Esophagus (tissue), 2 donors: ENCODE data around the gene BTBD19. TPM values are rescaled to one million over a fixed set of nuclear protein-coding genes. Genes with fewer than 3 reads are reported as not detected.
A peak's percentile ranks its signal among the peaks of the same experiment; 100 is the strongest.
"Not testable (repeated sequence)": the region's sequence is repeated elsewhere in the genome, so short reads cannot be mapped to it uniquely, and the experiment has no call there.

ENCODE experiments used
- H3K27ac ChIP-seq, 2 donors: one replicate each; pipeline ENCODE4 v1.5.1; 2013; ENCODE audit warnings: low read depth in 2 of 2, mild to moderate bottlenecking in 2 of 2, inconsistent platforms in 1 of 2, low read length in 1 of 2, moderate library complexity in 1 of 2
- H3K27me3 ChIP-seq, 2 donors: one replicate each; pipeline ENCODE4 v1.6.1; 2013; ENCODE audit warnings: low read length in 2 of 2, control low read depth in 1 of 2, mild to moderate bottlenecking in 1 of 2; ENCODE audit not compliant: insufficient read depth in 2 of 2, control insufficient read depth in 1 of 2
- H3K36me3 ChIP-seq, 2 donors: one replicate each; pipeline ENCODE4 v1.6.1; 2013; ENCODE audit warnings: low read length in 1 of 2; ENCODE audit not compliant: control insufficient read depth in 2 of 2, insufficient read depth in 2 of 2
- H3K4me1 ChIP-seq, 2 donors: one replicate each; pipeline ENCODE4 v1.6.1; 2013; ENCODE audit warnings: low read length in 1 of 2; ENCODE audit not compliant: control insufficient read depth in 2 of 2, insufficient read depth in 2 of 2
- H3K4me3 ChIP-seq, 2 donors: one replicate each; pipeline ENCODE4 v1.5.1; 2013; ENCODE audit warnings: low read length in 2 of 2, mild to moderate bottlenecking in 2 of 2, low read depth in 1 of 2, moderate library complexity in 1 of 2
- H3K9me3 ChIP-seq, 2 donors: one replicate each; pipeline ENCODE4 v1.6.1; 2013; ENCODE audit warnings: mild to moderate bottlenecking in 2 of 2, low read depth in 1 of 2, low read length in 1 of 2, moderate library complexity in 1 of 2; ENCODE audit not compliant: control insufficient read depth in 2 of 2, insufficient read depth in 1 of 2
- WGBS, 2 donors: extraction: QIAGEN DNeasy Blood & Tissue Kit; methylation state at CpG; one replicate each; pipeline ENCODE4 v1.1.7; 2013; 5-methylcytosine and 5-hydroxymethylcytosine counted together
- polyA plus RNA-seq, 2 donors: library from polyadenylated mRNA; stranded (reverse); fragments of 200-250 nt; gene quantifications; one replicate each; pipeline ENCODE4 v1.2.3, GENCODE V29; 2013
- donor health status: healthy with polysubstance abuse.
- donor health status: Bipolar disorder and iron deficiency.

Gene BTBD19
- polyA plus RNA-seq, 2 donors, result 1.3 to 8.0 TPM

GRCh38 chr1:44819608-44820327, 11.4 kb downstream of the BTBD19 start:
- H3K36me3 ChIP-seq, result peaks cover 0 to 2% of the 10 kb centered on the region in 2 donors
- no peaks in the 10 kb centered on the region for H3K27me3 ChIP-seq
- no peaks in the 10 kb centered on the region for H3K9me3 ChIP-seq
- H3K4me1 ChIP-seq, result peaks cover 0 to 6% of the 10 kb centered on the region in 2 donors
- peak overlapping the region; percentile 93 to 98 for H3K27ac ChIP-seq
- H3K4me3 ChIP-seq, result peak overlapping the region; percentile 54 to 64
- WGBS, 2 donors, result 0 to 1% methylated on average over 33 of the region's 33 CpGs

GRCh38 chr1:44820328-44821239, 12.3 kb downstream of the BTBD19 start:
- WGBS, 2 donors, result 26 to 28% methylated on average over 25 of the region's 25 CpGs
- peaks cover 0 to under 1% of the 10 kb centered on the region in 2 donors for H3K36me3 ChIP-seq
- H3K4me3 ChIP-seq, result peak overlapping the region; percentile 54 to 64
- H3K4me1 ChIP-seq, result peaks cover 0 to 6% of the 10 kb centered on the region in 2 donors
- no peaks in the 10 kb centered on the region for H3K9me3 ChIP-seq
- H3K27me3 ChIP-seq, result no peaks in the 10 kb centered on the region
- peak overlapping the region; percentile 93 to 98 for H3K27ac ChIP-seq

GRCh38 chr1:44821240-44821715, 13.0 kb downstream of the BTBD19 start:
- Histone ChIP-seq H3K4me1 (peaks cover 0 to 6% of the 10 kb centered on the region in 2 donors), H3K27ac (no peak overlapping the region), H3K27me3 (no peaks in the 10 kb centered on the region), H3K9me3 (no peaks in the 10 kb centered on the region), H3K36me3 (no peaks in the 10 kb centered on the region), H3K4me3 (no peak overlapping the region)
- 86% methylated on average over 9 of the region's 9 CpGs for WGBS, 2 donors

GRCh38 chr1:44822131-44822701, 13.9 kb downstream of the BTBD19 start:
- H3K4me3 ChIP-seq, result no peak overlapping the region
- no peaks in the 10 kb centered on the region for H3K36me3 ChIP-seq
- H3K9me3 ChIP-seq, result no peaks in the 10 kb centered on the region
- no peaks in the 10 kb centered on the region for H3K27me3 ChIP-seq
- H3K27ac ChIP-seq, result no peak overlapping the region
- peaks cover 0 to 6% of the 10 kb centered on the region in 2 donors for H3K4me1 ChIP-seq
- WGBS, 2 donors, result 84 to 85% methylated on average over 6 of the region's 6 CpGs

GRCh38 chr1:44822981-44823451, 14.7 kb downstream of the BTBD19 start:
- H3K36me3 ChIP-seq, result no peaks in the 10 kb centered on the region
- no peak overlapping the region for H3K4me3 ChIP-seq
- peaks cover 0 to 6% of the 10 kb centered on the region in 2 donors for H3K4me1 ChIP-seq
- H3K27me3 ChIP-seq, result no peaks in the 10 kb centered on the region
- WGBS, 2 donors, result 83 to 88% methylated on average over 15 of the region's 15 CpGs
- no peaks in the 10 kb centered on the region for H3K9me3 ChIP-seq
- H3K27ac ChIP-seq, result no peak overlapping the region

GRCh38 chr1:44824392-44824791, 16.1 kb downstream of the BTBD19 start:
- not testable (repeated sequence) for H3K27me3 ChIP-seq, H3K4me1 ChIP-seq, H3K27ac ChIP-seq, H3K9me3 ChIP-seq, H3K4me3 ChIP-seq, H3K36me3 ChIP-seq
- WGBS, 2 donors, result 91 to 94% methylated on average over 6 of the region's 6 CpGs

GRCh38 chr1:44826375-44827196, 18.3 kb downstream of the BTBD19 start:
- Histone ChIP-seq H3K27me3 (no peaks in the 10 kb centered on the region), H3K27ac (no peak overlapping the region)
- WGBS, 2 donors, result 69 to 72% methylated on average over 24 of the region's 24 CpGs

GRCh38 chr1:44827197-44828002, 19.1 kb downstream of the BTBD19 start:
- no peaks in the 10 kb centered on the region for H3K9me3 ChIP-seq
- no peaks in the 10 kb centered on the region for H3K36me3 ChIP-seq
- no peaks in the 10 kb centered on the region for H3K4me1 ChIP-seq
- no peak overlapping the region for H3K27ac ChIP-seq
- H3K4me3 ChIP-seq, result no peak overlapping the region
- WGBS, 2 donors, result 87 to 88% methylated on average over 28 of the region's 28 CpGs
- H3K27me3 ChIP-seq, result no peaks in the 10 kb centered on the region

More at GRCh38 chr1:44826375-44827196, 18.3 kb downstream of the BTBD19 start:
- Histone ChIP-seq H3K9me3 (no peaks in the 10 kb centered on the region), H3K36me3 (no peaks in the 10 kb centered on the region), H3K4me1 (no peaks in the 10 kb centered on the region), H3K4me3 (no peak overlapping the region)
